Measurements from ENCODE around the gene KERA. TPM values are rescaled to one million over a fixed set of nuclear protein-coding genes. Genes with fewer than 3 reads are reported as not detected.

The KERA gene
- total and polyA plus RNA-seq, 10 donors, result not detected

- no peak for DNase-seq
- Histone ChIP-seq H3K27me3 (replicated peaks in 1 of 7) (no peaks in the 10 kb centered on the region), H3K9me3 (peaks cover 0 to 7% (median 0%) of the 10 kb centered on the region in 8 donors), H3K27ac (no peak overlapping the region), H3K4me1 (no peaks in the 10 kb centered on the region), H3K36me3 (no peaks in the 10 kb centered on the region), H3K4me3 (no peak overlapping the region)
- intact Hi-C loops (cut with DNase I; ENCODE audit: low total_unique reads), result no loop called here
- TF ChIP-seq POLR2AphosphoS5 (IDR thresholded peaks at IDR 0.05) (no peak), CTCF (IDR thresholded peaks at IDR 0.05 in 8 of 11, conservative IDR thresholded peaks at IDR 0.05 in 3 of 11) (no peak), POLR2A (IDR thresholded peaks at IDR 0.05) (no peak)
- 79 to 93% (median 91%) methylated on average over 4 of the region's 4 CpGs for WGBS, 5 donors
These were observed 38.4 kb downstream of the KERA start for GRCh38 chr12:91019455-91019854.

- Histone ChIP-seq H3K27ac (no peak overlapping the region), H3K9me3 (peaks cover 0 to 7% (median 0%) of the 10 kb centered on the region in 8 donors), H3K36me3 (no peaks in the 10 kb centered on the region), H3K4me1 (no peaks in the 10 kb centered on the region), H3K4me3 (no peak overlapping the region), H3K27me3 (replicated peaks in 1 of 7) (no peaks in the 10 kb centered on the region)
- no peak for TF ChIP-seq POLR2AphosphoS5 (IDR thresholded peaks at IDR 0.05)
- no peak for TF ChIP-seq POLR2A (IDR thresholded peaks at IDR 0.05)
- TF ChIP-seq CTCF (IDR thresholded peaks at IDR 0.05 in 8 of 11, conservative IDR thresholded peaks at IDR 0.05 in 3 of 11), result no peak
- no peak for DNase-seq
- 50 to 64% (median 52%) methylated on average over 5 of the region's 5 CpGs for WGBS, 5 donors
- intact Hi-C loops (cut with DNase I; ENCODE audit: low total_unique reads), result no loop called here
These were observed 40.1 kb downstream of the KERA start for GRCh38 chr12:91017511-91018263.

GRCh38 chr12:91017043-91017442, 40.8 kb downstream of the KERA start:
- Histone ChIP-seq H3K27me3 (replicated peaks in 1 of 7) (no peaks in the 10 kb centered on the region), H3K4me3 (no peak overlapping the region), H3K4me1 (no peaks in the 10 kb centered on the region), H3K27ac (no peak overlapping the region), H3K36me3 (no peaks in the 10 kb centered on the region), H3K9me3 (peaks cover 0 to 7% (median 0%) of the 10 kb centered on the region in 8 donors)
- DNase-seq, result no peak
- WGBS, 5 donors, result 68 to 82% (median 79%) methylated on average over 1 of the region's 1 CpG
- no peak for TF ChIP-seq CTCF (IDR thresholded peaks at IDR 0.05 in 8 of 11, conservative IDR thresholded peaks at IDR 0.05 in 3 of 11)
- no peak for TF ChIP-seq POLR2A (IDR thresholded peaks at IDR 0.05)
- no peak for TF ChIP-seq POLR2AphosphoS5 (IDR thresholded peaks at IDR 0.05)
- intact Hi-C loops (cut with DNase I; ENCODE audit: low total_unique reads), result no loop called here

GRCh38 chr12:91009319-91009950, 48.4 kb downstream of the KERA start:
- TF ChIP-seq POLR2A (IDR thresholded peaks at IDR 0.05) (no peak), POLR2AphosphoS5 (IDR thresholded peaks at IDR 0.05) (no peak), CTCF (IDR thresholded peaks at IDR 0.05 in 8 of 11, conservative IDR thresholded peaks at IDR 0.05 in 3 of 11) (no peak)
- WGBS, 5 donors, result 66 to 79% (median 76%) methylated on average over 1 of the region's 1 CpG
- DNase-seq, result no peak
- Histone ChIP-seq H3K4me3 (no peak overlapping the region), H3K36me3 (no peaks in the 10 kb centered on the region), H3K4me1 (no peaks in the 10 kb centered on the region), H3K9me3 (no peaks in the 10 kb centered on the region), H3K27ac (no peak overlapping the region), H3K27me3 (replicated peaks in 1 of 7) (no peaks in the 10 kb centered on the region)
- intact Hi-C loops (cut with DNase I; ENCODE audit: low total_unique reads), result no loop called here
